Adrenal gland (tissue), 12 donors: ENCODE data around the gene POC1A. TPM values are rescaled to one million over a fixed set of nuclear protein-coding genes. Genes with fewer than 3 reads are reported as not detected.

ENCODE experiments used
- DNase-seq, 7 donors: peaks; one replicate each; pipeline ENCODE4 v3.0.0-alpha.2; 2019 to 2020
- H3K27ac ChIP-seq, 5 donors: fragments of 200-600 bp; sonication (generic) in 4 of 5; 1 replicate in 3 of 5; 2 replicates in 2 of 5; pipeline versions ENCODE4 v1.5.1 to v1.8.0; 2016 to 2020; ENCODE audit warnings: mild to moderate bottlenecking in 1 of 5
- H3K27me3 ChIP-seq: fragments of 200-600 bp; 2 replicates; pipeline ENCODE4 v1.8.0; 2021
- H3K36me3 ChIP-seq, 2 donors: fragments of 200-600 bp; replicated peaks in 1 of 2; 1 replicate in 1 of 2; 2 replicates in 1 of 2; pipeline versions ENCODE4 v1.5.1 to v1.8.0; 2018 to 2022
- H3K4me1 ChIP-seq, 2 donors: fragments of 200-600 bp; replicated peaks in 1 of 2; 1 replicate in 1 of 2; 2 replicates in 1 of 2; pipeline versions ENCODE4 v1.5.1 to v1.8.0; 2018 to 2021
- H3K4me3 ChIP-seq, 4 donors: fragments of 200-600 bp; sonication (generic) in 3 of 4; one replicate each; pipeline ENCODE4 v1.5.1; 2016 to 2018
- H3K9me3 ChIP-seq, 3 donors: fragments of 200-600 bp; sonication (generic) in 1 of 3; replicated peaks in 1 of 3; 1 replicate in 2 of 3; 2 replicates in 1 of 3; pipeline versions ENCODE4 v1.5.1 to v1.8.0; 2016 to 2021
- CTCF ChIP-seq, 6 experiments: fragments of 450-650 bp in 4 of 6; fragments of 200-600 bp in 2 of 6; sonication (generic) in 1 of 6; IDR thresholded peaks; 1 replicate in 5 of 6; 2 replicates in 1 of 6; pipeline versions ENCODE4 v1.5.1 to v1.8.0; 2016 to 2021; ENCODE audit warnings: antibody characterized with exemption in 6 of 6, mild to moderate bottlenecking in 2 of 6, moderate library complexity in 1 of 6
- POLR2A ChIP-seq, 2 donors: fragments of 450-650 bp; IDR thresholded peaks; one replicate each; pipeline ENCODE4 v1.6.1; 2017; ENCODE audit warnings: antibody characterized with exemption in 2 of 2, mild to moderate bottlenecking in 2 of 2, moderate library complexity in 1 of 2
- WGBS, 4 donors: extraction: QIAGEN DNeasy Blood & Tissue Kit in 2 of 4; methylation state at CpG; one replicate each; pipeline versions ENCODE4 v1.1.5 to v1.1.7; 2013 to 2017; 5-methylcytosine and 5-hydroxymethylcytosine counted together
- intact Hi-C, 2 donors: fragments of 100-400 bp; cut with DNase I; formaldehyde crosslinking; loops; one replicate each; pipeline versions ENCODE4 v1.14.1 to v1.15.0; 2022 to 2023
- polyA plus RNA-seq, 3 donors: library from polyadenylated mRNA; stranded (reverse); fragments of 200-250 nt in 2 of 3; fragments of 350-450 nt in 1 of 3; fragmentation: Illumina TruSeq in 1 of 3; extraction: RNeasy Lipid Tissue Mini Kit (QIAGEN cat#74804) in 1 of 3; gene quantifications; one replicate each; pipeline ENCODE4 v1.2.3, GENCODE V29; 2013 to 2014
- total RNA-seq, 9 donors: library from RNA; depleted of rRNA in 4 of 9; stranded (reverse); fragments of >200 nt in 4 of 9; fragments of 120-200 nt in 1 of 9; fragmentation: NEBNext Ultra II Directional in 1 of 9; extraction: Animal tissue kit (Norgen Biotek cat#: 25700) in 1 of 9; gene quantifications; one replicate each; pipeline versions ENCODE4 v1.1.0 to v1.2.4, GENCODE V29; 2013 to 2023
- donor health status: healthy with polysubstance abuse.
- donor health status: Bipolar disorder and iron deficiency.
- donor health status: DM: yes; HTN: yes; CAD: no.
- donor health status: DM: no; HTN: no; CAD: no.
- donor health status: DM: no; HTN: no; CAD: no.
- donor health status: DM: yes; HTN: yes; CAD: no.

POC1A gene
- total and polyA plus RNA-seq, 12 donors = 2.0 to 8.4 (median 5.5) TPM

DNA sequence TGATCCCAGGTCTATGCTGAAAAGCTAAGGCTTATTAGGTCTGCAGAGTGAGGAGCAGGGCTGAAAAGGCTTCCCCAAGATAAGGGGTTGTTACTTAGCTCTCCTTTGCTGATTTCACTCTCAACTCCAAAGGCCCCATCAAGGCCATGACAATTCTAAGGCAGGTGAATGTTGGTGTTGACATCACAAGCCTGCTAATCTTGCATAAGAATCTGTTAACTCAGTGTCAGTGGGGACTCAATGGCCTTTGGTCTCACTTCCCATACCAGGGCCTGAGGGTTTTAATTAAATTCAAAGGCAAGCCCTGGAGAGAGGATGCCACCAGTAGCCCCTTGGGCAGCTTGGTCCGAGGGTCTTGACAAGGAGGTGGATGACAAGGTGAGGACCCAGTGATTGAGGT lies 34.3 kb upstream of the POC1A start:
- no peaks in the 10 kb centered on the region for H3K27me3 ChIP-seq
- no peaks in the 10 kb centered on the region for H3K9me3 ChIP-seq
- no peak for TF ChIP-seq CTCF (IDR thresholded peaks at IDR 0.05)
- no peak for TF ChIP-seq POLR2A (IDR thresholded peaks at IDR 0.05)
- H3K4me1 ChIP-seq = peaks cover 42 to 48% of the 10 kb centered on the region in 2 donors
- no peak overlapping the region for H3K4me3 ChIP-seq
- WGBS, 4 donors = 55 to 80% (median 63%) methylated on average over 1 of the region's 1 CpG
- no peaks in the 10 kb centered on the region for H3K36me3 ChIP-seq
- no peak for DNase-seq
- intact Hi-C loops = no loop called here
- peak overlapping the region; percentile 40 to 94 (median 75) for H3K27ac ChIP-seq

DNA sequence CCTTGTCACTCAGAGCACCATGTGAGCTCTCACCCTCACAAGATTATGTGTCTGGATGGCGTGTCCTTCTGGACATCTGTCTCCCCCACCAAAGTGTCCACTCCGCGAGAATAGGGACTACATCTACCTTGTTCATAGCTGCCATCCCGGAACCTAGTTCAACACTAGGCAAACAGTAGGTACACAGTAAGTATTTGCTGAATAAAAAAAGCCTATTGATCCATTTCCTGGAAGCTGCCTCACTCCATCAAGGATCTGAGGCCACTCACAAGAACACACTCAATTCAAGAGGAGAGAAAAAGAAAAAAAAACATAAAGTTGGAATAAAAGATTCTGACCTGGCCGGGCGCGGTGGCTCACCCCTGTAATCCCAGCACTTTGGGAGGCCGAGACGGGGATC lies 32.5 kb upstream of the POC1A start:
- TF ChIP-seq POLR2A (IDR thresholded peaks at IDR 0.05) = no peak
- TF ChIP-seq CTCF (IDR thresholded peaks at IDR 0.05) = no peak
- H3K9me3 ChIP-seq = no peaks in the 10 kb centered on the region
- 97 to 98% (median 97%) methylated on average over 9 of the region's 9 CpGs for WGBS, 4 donors
- intact Hi-C loops = no loop called here
- H3K27ac ChIP-seq = peak overlapping the region in 1 of 5 donors; percentile 21
- no peaks in the 10 kb centered on the region for H3K27me3 ChIP-seq
- DNase-seq = no peak
- H3K4me3 ChIP-seq = no peak overlapping the region
- H3K36me3 ChIP-seq = no peaks in the 10 kb centered on the region
- peaks cover 43 to 47% of the 10 kb centered on the region in 2 donors for H3K4me1 ChIP-seq

DNA sequence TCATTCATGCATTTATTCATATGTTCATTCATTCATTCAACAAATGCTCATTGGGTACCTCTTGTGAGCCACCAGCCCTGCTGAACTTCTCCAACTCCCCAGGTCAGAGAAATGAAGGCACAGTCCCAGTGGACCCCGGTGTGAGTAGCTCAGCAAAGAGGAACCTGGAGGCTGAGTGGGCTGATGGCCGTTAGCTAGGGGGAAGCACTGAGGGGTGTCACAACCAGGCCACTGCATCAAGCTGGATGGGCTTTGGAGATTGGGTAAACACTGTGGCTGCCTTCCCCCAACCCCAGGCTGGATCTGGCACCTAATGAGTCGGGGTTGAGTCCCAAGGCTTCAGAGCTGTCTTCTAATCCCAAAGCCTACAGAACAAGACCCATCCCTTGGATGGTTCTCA lies 31.6 kb upstream of the POC1A start:
- no peaks in the 10 kb centered on the region for H3K9me3 ChIP-seq
- peak in 3 of 7 donors; percentile 3 to 13 (median 12) for DNase-seq
- no peaks in the 10 kb centered on the region for H3K27me3 ChIP-seq
- intact Hi-C loops = no loop called here
- WGBS, 4 donors = 68 to 86% (median 79%) methylated on average over 2 to 3 of the region's 3 CpGs
- no peak for TF ChIP-seq CTCF (IDR thresholded peaks at IDR 0.05)
- no peak for TF ChIP-seq POLR2A (IDR thresholded peaks at IDR 0.05)
- no peak overlapping the region for H3K4me3 ChIP-seq
- H3K36me3 ChIP-seq = no peaks in the 10 kb centered on the region
- peaks cover 45 to 47% of the 10 kb centered on the region in 2 donors for H3K4me1 ChIP-seq
- H3K27ac ChIP-seq = no peak overlapping the region

GRCh38 chr3:52185311-52185710 lies 31.1 kb upstream of the POC1A start:
- intact Hi-C loops = no loop called here
- 87 to 95% (median 93%) methylated on average over 6 of the region's 6 CpGs for WGBS, 4 donors
- no peaks in the 10 kb centered on the region for H3K9me3 ChIP-seq

More at GRCh38 chr3:52185311-52185710, 31.1 kb upstream of the POC1A start:
- TF ChIP-seq POLR2A (IDR thresholded peaks at IDR 0.05) = no peak
- TF ChIP-seq CTCF (IDR thresholded peaks at IDR 0.05) = no peak
- no peak overlapping the region for H3K4me3 ChIP-seq
- peaks cover 40 to 42% of the 10 kb centered on the region in 2 donors for H3K4me1 ChIP-seq
- no peaks in the 10 kb centered on the region for H3K27me3 ChIP-seq
- no peaks in the 10 kb centered on the region for H3K36me3 ChIP-seq
- peak in 1 of 7 donors; percentile 17 for DNase-seq
- no peak overlapping the region for H3K27ac ChIP-seq
